ENCODE data around the gene ZNF609. TPM values are rescaled to one million over a fixed set of nuclear protein-coding genes. Genes with fewer than 3 reads are reported as not detected.
A peak's percentile ranks its signal among the peaks of the same experiment; 100 is the strongest.

The ZNF609 gene
- total RNA-seq, 1 experiment from 2014 or later, result 31.0 TPM

DNA sequence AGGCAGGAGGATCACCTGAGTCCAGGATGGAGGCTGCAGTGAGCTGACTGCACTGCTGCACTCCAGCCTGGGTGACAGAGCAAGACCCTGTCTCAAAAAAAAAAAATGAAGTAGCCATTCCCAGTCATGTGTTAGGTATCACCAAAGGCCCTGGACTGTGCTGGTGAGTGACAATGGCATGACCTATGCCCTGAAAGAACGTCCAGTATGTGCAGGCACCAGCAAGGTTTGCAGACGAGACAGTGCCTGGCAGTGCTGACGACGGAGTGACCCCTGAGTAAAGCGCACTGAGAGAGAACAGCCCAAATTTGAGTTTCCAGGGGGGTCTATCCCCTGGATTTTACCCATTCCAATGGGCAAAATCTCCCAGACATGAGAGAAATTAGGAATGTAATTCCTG lies 269.8 kb downstream of the ZNF609 start:
- intact Hi-C loops (cut with micrococcal nuclease), result loop anchor here (10.0 kb wide), 2 partner anchors 295 to 545 kb away; partner anchors contain the start of gene MTFMT
- POLR2A ChIA-PET, result no interaction called here
- Histone ChIP-seq H3K79me2 (ENCODE audit: insufficient read depth, low read length) (no peaks in the 10 kb centered on the region), H3K9me3 (ENCODE audit: control insufficient read depth in 1 of 2, insufficient read depth in 1 of 2, low read depth in 1 of 2, low read length in 2 of 2) (no peaks in the 10 kb centered on the region), H2AFZ (ENCODE audit: low read depth, low read length, poor library complexity, severe bottlenecking) (no peak overlapping the region), H3K9me2 (ENCODE audit: insufficient read depth) (no peaks in the 10 kb centered on the region), H4K20me1 (ENCODE audit: insufficient read depth) (no peaks in the 10 kb centered on the region), H3K4me2 (ENCODE audit: low read length) (no peak overlapping the region), H3K27me3 (ENCODE audit: insufficient read depth, low read length) (no peaks in the 10 kb centered on the region), H3K4me3 (replicated peaks in 1 of 2; ENCODE audit: low read depth in 1 of 2, low read length in 2 of 2) (no peak overlapping the region), H3K9ac (ENCODE audit: low read length) (no peak overlapping the region), H3K36me3 (ENCODE audit: control insufficient read depth in 1 of 2, insufficient read depth in 2 of 2, low read length in 2 of 2) (no peaks in the 10 kb centered on the region), H3K27ac (ENCODE audit: low read depth, low read length) (no peak overlapping the region), H3K4me1 (ENCODE audit: control insufficient read depth in 1 of 2, insufficient read depth in 2 of 2, low read length in 2 of 2) (peaks cover 0 to 4% of the 10 kb centered on the region in 2 experiments; a peak in 1 of 4 replicates)
- RAD21 ChIA-PET (ENCODE audit: low non-redundant PET in 1 of 2, low total read pairs in 2 of 2, uncharacterized antibody in 2 of 2, unreplicated experiment in 2 of 2), result interaction anchor here (0.6 to 1.8 kb wide), 3 partner anchors 60 to 80 kb away, joined by 4 to 7 read pairs (median 4); no protein-coding TSS in a partner anchor
- ATAC-seq, result no peak
- CTCF ChIA-PET, result interaction anchor here (1.2 to 6.2 kb wide), 2 partner anchors 80 to 536 kb away, joined by 3 to 73 read pairs; no protein-coding TSS in a partner anchor
- DNase-seq (ENCODE audit: low read depth, low spot score), result no peak
- no TSS peak for BruUV-seq (replicated peaks)
- no peak for TF ChIP-seq SIN3A (IDR thresholded peaks at IDR 0.05; ENCODE audit: low read depth)
- TF ChIP-seq, protein P1, sequence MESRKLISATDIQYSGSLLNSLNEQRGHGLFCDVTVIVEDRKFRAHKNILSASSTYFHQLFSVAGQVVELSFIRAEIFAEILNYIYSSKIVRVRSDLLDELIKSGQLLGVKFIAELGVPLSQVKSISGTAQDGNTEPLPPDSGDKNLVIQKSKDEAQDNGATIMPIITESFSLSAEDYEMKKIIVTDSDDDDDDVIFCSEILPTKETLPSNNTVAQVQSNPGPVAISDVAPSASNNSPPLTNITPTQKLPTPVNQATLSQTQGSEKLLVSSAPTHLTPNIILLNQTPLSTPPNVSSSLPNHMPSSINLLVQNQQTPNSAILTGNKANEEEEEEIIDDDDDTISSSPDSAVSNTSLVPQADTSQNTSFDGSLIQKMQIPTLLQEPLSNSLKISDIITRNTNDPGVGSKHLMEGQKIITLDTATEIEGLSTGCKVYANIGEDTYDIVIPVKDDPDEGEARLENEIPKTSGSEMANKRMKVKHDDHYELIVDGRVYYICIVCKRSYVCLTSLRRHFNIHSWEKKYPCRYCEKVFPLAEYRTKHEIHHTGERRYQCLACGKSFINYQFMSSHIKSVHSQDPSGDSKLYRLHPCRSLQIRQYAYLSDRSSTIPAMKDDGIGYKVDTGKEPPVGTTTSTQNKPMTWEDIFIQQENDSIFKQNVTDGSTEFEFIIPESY (IDR thresholded peaks at IDR 0.05; ENCODE audit: extremely low read depth, insufficient replicate concordance, low read length), result no peak

DNA sequence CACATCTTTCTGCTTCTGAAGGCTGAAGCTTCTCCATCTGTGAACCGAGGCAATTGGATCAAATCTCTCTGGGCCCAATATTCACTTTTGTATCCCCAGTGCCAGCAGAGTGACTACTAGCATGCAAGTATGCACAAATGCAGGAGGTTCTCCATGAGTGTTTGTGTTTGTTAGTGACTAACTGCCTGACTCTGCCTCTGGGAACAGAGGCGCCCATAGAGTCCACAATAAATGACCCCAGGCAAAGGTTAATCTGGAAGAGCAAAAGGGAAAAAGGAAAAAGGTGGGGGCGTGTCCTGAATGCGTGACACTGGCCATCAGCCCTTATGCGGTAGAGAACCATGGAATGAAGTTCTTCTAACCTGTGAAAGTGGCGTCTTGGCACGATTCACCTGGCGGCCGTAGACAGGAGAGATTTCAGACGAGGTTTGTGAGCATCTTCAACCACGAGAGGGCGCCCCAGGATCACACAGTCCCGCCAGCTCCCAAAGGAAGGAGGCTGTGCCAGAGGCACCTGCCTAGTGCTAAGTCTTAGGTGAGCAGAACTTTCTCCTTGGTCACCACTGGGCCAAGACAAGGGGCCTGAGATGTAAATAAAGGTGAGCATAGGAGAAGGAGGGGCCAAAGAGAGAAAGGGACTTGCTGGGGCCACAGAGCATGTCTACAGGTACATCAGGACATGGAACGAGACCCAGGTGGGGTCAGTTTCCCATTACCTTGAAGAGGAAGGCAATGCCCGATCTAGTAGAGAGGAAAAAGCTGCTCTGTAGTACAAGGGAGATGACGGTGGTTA lies 270.8 kb downstream of the ZNF609 start:
- DNase-seq (ENCODE audit: low read depth, low spot score) (peak; percentile 75), ATAC-seq (peak; percentile 92)
- no TSS peak for BruUV-seq (replicated peaks)
- Histone ChIP-seq H3K27ac (ENCODE audit: low read depth, low read length) (no peak overlapping the region), H3K36me3 (ENCODE audit: control insufficient read depth in 1 of 2, insufficient read depth in 2 of 2, low read length in 2 of 2) (no peaks in the 10 kb centered on the region), H3K9me2 (ENCODE audit: insufficient read depth) (no peaks in the 10 kb centered on the region), H3K4me2 (ENCODE audit: low read length) (peak overlapping the region; percentile 47), H2AFZ (ENCODE audit: low read depth, low read length, poor library complexity, severe bottlenecking) (no peak overlapping the region), H3K9ac (ENCODE audit: low read length) (no peak overlapping the region), H4K20me1 (ENCODE audit: insufficient read depth) (no peaks in the 10 kb centered on the region), H3K4me3 (replicated peaks in 1 of 2; ENCODE audit: low read depth in 1 of 2, low read length in 2 of 2) (no peak overlapping the region), H3K4me1 (ENCODE audit: control insufficient read depth in 1 of 2, insufficient read depth in 2 of 2, low read length in 2 of 2) (peaks cover 0 to 4% of the 10 kb centered on the region in 2 experiments; a peak in 1 of 4 replicates), H3K27me3 (ENCODE audit: insufficient read depth, low read length) (no peaks in the 10 kb centered on the region), H3K79me2 (ENCODE audit: insufficient read depth, low read length) (no peaks in the 10 kb centered on the region), H3K9me3 (ENCODE audit: control insufficient read depth in 1 of 2, insufficient read depth in 1 of 2, low read depth in 1 of 2, low read length in 2 of 2) (no peaks in the 10 kb centered on the region)
- ChIA-PET CTCF (interaction anchor here (0.6 to 6.2 kb wide), 5 partner anchors 74 to 250 kb away, joined by 3 to 73 read pairs (median 3); partner anchors contain the start of gene ANKDD1A), POLR2A (no interaction called here), RAD21 (ENCODE audit: low non-redundant PET in 1 of 2, low total read pairs in 2 of 2, uncharacterized antibody in 2 of 2, unreplicated experiment in 2 of 2) (interaction anchor here (0.6 to 1.8 kb wide), 4 partner anchors 59 to 79 kb away, joined by 3 to 7 read pairs (median 4); no protein-coding TSS in a partner anchor)
- intact Hi-C loops (cut with micrococcal nuclease), result loop anchor here (1.0 to 10.0 kb wide), 3 partner anchors 79 to 544 kb away; partner anchors contain the start of gene MTFMT
- TF ChIP-seq POLR2A (IDR thresholded peaks at IDR 0.05; ENCODE audit: borderline replicate concordance, extremely low read depth, insufficient read depth, insufficient read length) (no peak), TCF7L2 (IDR thresholded peaks at IDR 0.05; ENCODE audit: borderline replicate concordance, extremely low read depth, insufficient read depth, insufficient read length) (no peak), EZH2phosphoT487 (IDR thresholded peaks at IDR 0.05; ENCODE audit: borderline replicate concordance) (no peak)
- TF ChIP-seq, protein P1 (IDR thresholded peaks at IDR 0.05; ENCODE audit: extremely low read depth, insufficient replicate concordance, low read length), result no peak
- TF ChIP-seq, protein P2, sequence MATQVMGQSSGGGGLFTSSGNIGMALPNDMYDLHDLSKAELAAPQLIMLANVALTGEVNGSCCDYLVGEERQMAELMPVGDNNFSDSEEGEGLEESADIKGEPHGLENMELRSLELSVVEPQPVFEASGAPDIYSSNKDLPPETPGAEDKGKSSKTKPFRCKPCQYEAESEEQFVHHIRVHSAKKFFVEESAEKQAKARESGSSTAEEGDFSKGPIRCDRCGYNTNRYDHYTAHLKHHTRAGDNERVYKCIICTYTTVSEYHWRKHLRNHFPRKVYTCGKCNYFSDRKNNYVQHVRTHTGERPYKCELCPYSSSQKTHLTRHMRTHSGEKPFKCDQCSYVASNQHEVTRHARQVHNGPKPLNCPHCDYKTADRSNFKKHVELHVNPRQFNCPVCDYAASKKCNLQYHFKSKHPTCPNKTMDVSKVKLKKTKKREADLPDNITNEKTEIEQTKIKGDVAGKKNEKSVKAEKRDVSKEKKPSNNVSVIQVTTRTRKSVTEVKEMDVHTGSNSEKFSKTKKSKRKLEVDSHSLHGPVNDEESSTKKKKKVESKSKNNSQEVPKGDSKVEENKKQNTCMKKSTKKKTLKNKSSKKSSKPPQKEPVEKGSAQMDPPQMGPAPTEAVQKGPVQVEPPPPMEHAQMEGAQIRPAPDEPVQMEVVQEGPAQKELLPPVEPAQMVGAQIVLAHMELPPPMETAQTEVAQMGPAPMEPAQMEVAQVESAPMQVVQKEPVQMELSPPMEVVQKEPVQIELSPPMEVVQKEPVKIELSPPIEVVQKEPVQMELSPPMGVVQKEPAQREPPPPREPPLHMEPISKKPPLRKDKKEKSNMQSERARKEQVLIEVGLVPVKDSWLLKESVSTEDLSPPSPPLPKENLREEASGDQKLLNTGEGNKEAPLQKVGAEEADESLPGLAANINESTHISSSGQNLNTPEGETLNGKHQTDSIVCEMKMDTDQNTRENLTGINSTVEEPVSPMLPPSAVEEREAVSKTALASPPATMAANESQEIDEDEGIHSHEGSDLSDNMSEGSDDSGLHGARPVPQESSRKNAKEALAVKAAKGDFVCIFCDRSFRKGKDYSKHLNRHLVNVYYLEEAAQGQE (IDR thresholded peaks at IDR 0.05; ENCODE audit: low read depth), result no peak
